IPS-NIHi11 (cell line): Measurements from ENCODE around the gene UNC5C.

Experiments used
- DNase-seq: peaks from one replicate; pipeline ENCODE4 v3.0.0; 2012; ENCODE audit warnings: mixed read lengths, low spot score

UNC5C gene

GRCh38 chr4:95548738-95549245 is at the start of gene UNC5C:
Gene UNC5C, minus strand, starts transcription at chr4:95548973.
- peak; percentile 60 for DNase-seq

DNA sequence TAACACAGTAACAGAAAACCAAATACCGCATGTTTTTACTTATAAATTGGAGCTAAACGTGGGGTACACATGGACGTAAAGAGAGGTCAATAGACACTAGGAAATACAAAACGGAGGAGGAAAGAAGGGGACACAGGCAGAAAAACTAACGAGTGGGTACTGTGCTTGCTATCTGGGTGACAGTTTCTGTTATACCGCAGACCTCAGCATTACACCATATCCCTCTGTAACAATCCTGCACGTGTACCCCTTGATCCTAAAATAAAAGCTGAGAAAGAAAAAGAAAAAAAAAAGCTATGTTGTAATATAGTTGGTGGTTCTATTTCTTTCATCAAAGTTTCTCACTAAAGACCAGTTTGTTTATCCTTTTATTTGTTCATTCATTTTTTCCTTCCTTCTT is 47.9 kb upstream of the UNC5C start:
- DNase-seq = no peak

- no peak for DNase-seq
Observed at GRCh38 chr4:95594629-95595028, 45.9 kb upstream of the UNC5C start.

DNA sequence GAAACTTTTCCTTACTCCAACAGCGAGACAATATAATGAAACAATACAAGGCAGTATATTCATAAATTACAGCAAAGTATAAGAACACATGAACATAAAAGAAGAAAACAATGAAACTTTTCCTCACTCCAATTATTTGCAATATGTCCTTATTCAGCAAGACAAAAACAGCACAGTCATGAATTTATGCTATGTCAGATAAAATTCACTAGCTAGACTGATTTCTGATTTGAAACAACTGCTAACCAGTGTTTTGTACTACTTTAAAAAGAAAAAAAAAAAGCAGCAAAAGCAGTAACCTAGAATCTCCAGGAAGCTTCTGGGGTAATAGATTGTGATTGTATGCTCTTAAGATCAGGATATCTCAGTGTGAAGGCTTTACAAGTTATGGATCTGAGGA is 45.2 kb upstream of the UNC5C start:
- no peak for DNase-seq

GRCh38 chr4:95591278-95591677 is 42.5 kb upstream of the UNC5C start:
- no peak for DNase-seq

GRCh38 chr4:95590615-95591014 is 41.8 kb upstream of the UNC5C start:
- no peak for DNase-seq

GRCh38 chr4:95585016-95585695 is 36.4 kb upstream of the UNC5C start:
- no peak for DNase-seq

DNA sequence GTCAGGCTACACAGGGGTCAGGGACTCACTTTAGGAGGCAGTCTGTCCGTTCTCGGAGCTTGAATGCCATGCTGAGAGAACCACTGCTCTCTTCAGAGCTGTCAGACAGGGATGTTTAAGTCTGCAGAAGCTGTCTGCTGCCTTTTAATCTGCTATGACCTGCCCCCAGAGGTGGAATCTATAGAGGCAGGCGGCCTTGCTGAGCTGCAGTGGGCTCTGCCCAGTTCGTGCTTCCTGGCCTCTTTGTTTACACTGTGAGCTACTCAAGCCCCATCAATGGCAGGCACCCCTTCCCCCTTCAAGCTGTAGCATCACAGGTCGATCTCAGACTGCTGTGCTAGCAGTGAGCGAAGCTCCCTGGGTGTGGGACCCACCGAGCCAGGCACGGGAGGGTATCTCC is 31.5 kb upstream of the UNC5C start:
- peak; percentile 9 for DNase-seq

DNA sequence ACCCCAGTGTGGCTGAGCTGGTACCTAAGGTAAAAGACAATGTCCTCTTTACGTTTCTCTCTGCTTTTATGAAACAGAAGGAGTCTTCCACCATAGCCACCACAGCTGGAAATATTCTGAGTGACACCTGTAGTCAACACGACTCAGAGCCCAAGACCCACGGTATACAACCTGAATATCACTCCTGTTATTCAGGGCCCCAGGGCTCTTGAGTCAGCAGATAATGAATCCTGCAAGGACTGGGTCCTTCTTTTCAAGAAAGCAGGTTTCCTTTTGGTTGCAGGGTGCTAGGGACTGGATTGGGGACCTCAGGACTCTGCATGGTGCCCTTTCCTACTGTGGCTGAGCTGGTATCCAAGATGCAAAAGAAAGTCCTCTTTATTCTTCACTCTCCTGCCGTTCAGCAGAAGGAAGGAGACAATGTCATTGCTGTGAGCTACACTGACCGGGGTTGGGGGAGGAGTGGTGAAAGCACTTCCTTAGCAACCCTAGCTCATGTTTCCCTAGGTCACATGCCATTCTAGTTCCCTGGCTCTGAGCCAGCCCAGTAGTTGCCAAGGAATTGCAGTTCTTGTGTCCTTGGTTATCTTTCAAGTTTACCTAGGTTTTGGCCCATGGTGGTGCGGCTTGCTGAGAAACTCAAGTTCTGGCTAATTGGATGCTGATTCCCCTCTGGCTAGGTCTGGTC is 23.7 kb upstream of the UNC5C start:
- peak; percentile 49 for DNase-seq

- DNase-seq = no peak
Observed at GRCh38 chr4:95571577-95571976, 22.8 kb upstream of the UNC5C start.

GRCh38 chr4:95563638-95564337 is 15.0 kb upstream of the UNC5C start:
- DNase-seq = no peak

- DNase-seq = no peak
Observed at GRCh38 chr4:95560774-95561173, 12.0 kb upstream of the UNC5C start.

DNA sequence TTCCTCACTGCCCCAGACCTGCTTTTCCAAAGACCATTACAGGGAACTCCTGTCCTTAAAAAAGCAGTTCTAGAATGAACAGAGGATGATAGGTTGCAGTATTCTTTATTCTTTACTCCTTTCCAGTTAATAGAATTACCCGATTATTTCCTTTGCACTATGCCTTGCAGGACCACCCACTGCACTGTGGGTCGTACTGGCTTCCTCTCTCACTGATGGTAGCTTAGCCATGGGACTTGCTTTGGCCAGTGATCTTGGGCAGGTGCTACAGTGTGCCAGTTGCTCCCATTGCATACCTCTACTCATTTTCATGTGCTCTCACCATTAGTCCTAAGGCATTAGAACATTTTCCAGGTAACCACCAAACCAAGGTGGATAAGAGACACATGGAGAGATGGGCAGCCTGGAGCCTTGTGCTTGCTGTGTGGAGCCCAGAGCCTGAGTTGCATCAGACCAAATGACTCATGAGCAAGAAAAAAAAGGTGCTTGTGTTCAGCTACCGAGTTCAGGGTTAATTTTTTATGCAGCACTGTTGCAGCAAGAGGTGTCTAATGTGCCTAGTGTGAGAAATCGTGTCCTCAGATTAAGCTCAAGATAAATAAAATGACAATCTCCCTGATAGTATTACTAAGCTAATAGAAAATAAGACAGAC is 7.6 kb upstream of the UNC5C start:
- no peak for DNase-seq

- DNase-seq = no peak
Observed at GRCh38 chr4:95552942-95553550, 4.3 kb upstream of the UNC5C start.

GRCh38 chr4:95551653-95552052 is 2.9 kb upstream of the UNC5C start:
- DNase-seq = no peak

DNA sequence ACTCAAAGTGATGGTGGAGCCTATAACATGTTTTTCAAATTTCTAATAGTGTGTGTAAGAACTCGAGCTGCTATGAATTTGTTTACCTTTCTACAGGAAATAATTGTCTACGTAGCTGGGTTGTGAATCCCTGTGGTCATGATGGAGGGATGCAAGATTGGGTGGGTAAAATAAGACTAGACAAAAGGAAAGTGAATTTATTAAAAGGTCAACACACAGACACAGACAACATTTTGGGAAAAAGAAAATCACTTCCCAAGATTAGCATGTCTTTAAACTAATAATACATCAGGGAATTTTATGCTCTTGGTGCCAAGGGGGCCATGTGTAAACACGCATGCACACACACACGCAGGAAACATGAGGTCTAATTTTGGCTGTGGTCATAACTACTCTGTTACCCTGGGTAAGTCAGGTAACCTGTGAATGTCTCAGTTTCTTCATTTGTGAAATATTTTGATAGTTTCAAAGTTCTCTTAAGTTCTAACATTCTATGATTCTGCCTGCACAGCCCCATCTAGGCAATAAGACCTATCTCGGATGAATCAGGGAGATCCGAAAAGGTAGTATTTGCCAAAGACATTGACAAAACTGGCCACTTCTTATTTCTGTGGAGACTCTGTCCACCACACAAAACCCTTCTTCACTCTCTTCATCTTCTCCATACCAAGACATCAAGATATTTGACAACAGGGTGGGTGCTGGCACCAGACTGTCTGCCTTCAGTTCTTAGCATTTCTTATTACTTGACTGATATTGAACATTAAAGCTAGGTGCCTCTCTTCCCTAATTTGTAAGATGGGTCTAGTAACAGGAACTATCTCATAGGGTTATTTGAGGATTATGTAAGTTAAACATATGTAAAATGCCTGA is 1.6 kb upstream of the UNC5C start:
- no peak for DNase-seq

- peak; percentile 55 for DNase-seq
Observed at GRCh38 chr4:95549246-95550114, 707 bp upstream of the UNC5C start.

DNA sequence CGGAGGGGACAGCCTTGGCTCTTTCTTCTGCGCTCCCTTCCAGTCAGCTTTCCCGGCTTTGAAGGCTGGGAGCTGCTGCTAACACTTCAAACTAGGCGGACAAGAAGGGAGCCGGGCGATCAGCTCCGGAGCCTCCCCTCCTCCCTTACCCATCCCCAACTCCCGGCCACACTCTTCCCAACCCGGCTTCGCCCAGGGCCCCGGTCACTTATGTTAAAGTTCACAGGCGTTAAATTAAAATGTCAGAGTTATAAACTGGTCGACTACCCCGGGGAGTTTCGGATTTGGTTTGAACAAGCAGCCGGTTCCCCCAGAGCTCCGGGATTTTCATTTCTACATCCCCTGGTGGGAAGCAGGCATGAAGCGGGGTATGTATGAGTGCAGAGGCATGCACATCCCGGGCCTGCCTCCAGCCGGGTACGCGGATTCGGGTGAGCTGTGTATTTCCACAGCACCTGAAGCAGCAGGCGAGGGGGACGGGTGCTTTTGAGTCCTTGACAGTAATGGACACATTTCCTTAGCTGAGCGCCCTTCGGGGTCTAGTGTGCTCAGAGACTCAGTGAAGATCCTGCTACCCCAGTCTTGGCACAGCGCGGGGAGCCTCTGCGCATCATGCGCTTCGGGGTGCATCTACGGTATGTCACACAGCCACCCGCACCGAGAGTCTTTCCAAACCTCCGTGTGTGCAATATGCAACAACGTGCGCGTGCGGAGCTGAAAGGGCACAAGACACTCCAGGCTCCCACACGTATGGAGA is 880 bp downstream of the UNC5C start:
- DNase-seq = peak; percentile 29
